NCI-H526 (cell line): ENCODE results near the gene DCAF5.

Experiments
- DNase-seq, 2 experiments: peaks; one replicate each; lab custom pipeline; 2025; lab: John Stamatoyannopoulos, UW

DCAF5 gene

DNA sequence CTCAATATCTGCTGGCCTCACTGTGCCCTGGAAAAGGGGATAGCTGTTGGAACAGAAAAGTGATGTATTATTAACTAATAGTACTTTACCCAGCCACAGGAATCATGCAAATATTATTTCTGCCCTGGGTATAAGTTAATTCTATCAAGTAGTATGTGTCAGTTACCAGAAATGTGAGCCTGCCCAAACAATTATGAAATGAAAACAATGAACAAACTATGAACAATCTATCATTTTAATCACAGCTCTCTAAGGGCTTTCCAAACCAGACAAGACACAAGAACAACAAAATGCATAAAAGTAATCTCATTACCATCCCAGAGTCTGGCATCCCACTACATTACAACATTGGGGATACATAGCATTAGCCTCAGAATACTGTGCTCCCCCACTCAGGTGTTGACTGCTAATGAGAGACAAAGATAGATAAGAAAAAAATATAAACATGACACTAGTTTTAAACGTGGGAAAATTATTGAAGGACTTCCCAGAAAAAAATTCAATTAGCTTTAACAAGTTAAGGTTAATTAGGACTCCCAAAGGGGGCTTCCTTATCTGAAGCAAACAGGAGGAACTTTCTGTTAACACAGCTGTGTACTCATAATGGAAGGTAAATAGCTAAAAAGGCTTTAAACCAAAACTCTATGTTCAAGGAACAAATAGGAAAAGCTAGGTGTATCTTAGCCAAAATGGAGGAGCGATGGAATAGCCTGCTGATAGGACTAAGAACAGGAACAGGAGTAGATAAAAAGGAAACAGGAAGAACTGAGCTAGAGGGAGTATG lies 3.3 kb downstream of the DCAF5 start:
- DNase-seq, result no peak

DNA sequence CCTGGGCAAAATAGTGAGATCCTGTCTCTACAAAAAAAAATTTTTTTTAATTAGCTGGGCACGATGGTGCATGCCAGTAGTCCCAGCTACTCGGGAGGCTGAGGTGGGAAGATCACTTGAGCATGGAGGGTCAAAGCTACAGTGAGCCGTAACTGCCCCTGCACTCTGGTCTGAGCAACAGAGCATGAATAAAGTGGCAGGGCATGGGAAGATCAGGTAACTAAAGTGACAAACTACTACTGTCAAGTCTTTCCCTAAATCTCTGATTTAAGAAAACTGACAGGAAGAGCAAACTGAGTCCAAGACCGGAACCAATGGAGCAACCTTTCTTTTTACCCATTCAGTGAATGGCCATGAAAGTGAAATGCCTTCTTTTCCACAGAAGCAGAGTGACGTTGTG lies 10.8 kb downstream of the DCAF5 start:
- no peak for DNase-seq

DNA sequence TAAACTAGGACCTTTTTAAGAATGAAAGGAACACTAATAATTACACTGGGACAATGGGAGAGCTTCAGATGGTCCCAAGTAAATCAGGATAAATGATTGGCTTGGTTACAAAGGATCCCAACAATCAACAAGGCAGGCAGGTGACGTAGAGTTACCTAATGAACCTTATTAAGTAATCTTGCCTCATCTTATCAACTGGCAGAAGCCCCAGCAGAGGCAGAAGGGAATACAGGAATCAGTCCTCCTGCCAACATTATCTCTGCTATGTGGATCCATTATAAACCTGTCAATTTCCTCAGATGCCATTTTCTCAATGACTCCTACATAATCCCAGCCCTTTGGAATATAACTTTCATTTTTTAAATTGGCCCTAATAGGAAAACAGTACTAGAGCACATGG lies 11.4 kb downstream of the DCAF5 start:
- no peak for DNase-seq

GRCh38 chr14:69139743-69140142 lies 13.2 kb downstream of the DCAF5 start:
- no peak for DNase-seq

GRCh38 chr14:69137843-69138535 lies 14.9 kb downstream of the DCAF5 start:
- no peak for DNase-seq

GRCh38 chr14:69137416-69137815 lies 15.5 kb downstream of the DCAF5 start:
- no peak for DNase-seq

DNA sequence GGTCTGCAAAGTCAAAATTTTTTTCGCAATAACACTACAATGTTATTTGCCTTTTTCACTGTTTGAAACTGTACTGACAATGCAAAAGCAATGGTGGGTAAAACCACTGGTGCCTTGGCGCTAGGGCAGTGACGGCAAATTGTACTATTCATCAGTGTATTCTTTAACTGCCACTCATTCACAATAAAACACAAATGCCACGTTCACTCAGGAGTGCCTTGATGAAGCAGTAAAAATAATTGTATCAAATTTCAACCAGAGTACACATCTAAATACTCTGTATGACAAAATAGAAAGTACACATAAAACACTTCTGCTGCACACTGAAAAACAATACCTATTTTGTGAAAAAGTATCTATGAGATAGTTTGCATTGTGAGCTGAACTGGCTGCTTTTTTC lies 17.8 kb downstream of the DCAF5 start:
- DNase-seq, result peak in 1 of 2 experiments; percentile 17

DNA sequence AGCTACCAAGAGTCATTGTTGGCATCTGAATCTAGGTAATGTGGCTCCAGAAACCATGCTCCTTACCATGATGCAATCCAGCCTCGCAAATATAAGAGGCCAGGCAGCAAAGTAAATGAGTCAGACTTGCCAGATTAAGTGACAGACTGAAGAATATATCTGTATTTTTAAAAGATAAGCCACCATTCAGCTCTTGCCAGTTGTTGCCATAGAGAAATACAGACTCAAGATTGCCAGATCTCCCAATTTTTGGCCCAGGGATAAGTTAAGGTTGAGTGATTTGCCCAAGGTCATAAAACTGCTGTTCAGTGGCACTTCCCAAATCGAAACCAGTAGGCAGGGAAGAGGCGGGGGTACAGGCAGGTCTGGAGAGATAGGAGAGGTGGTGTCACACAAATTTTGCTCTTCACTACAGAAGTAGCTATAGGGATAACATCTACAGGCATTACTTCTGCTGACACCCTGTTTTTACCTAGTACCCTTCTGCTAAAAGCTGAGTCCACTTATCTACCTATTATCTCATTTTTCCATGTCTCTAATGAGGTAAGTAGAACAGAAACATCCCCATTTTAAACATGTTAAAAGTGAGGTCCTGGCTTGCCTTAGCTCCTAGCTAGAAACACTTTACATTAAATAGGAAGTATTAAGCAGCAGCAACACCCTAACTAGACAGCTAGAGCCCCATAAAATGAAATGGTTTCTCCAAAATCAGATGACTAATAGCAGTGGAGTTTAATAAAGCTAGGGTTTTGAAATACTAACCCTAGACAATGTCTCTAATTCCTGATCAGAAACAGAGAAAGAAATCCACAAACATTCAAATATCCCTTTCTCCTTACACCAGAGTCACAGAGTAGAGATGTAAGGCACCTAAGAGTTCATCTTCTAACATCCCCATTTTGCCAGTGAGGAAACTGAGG lies 19.5 kb downstream of the DCAF5 start:
- no peak for DNase-seq

DNA sequence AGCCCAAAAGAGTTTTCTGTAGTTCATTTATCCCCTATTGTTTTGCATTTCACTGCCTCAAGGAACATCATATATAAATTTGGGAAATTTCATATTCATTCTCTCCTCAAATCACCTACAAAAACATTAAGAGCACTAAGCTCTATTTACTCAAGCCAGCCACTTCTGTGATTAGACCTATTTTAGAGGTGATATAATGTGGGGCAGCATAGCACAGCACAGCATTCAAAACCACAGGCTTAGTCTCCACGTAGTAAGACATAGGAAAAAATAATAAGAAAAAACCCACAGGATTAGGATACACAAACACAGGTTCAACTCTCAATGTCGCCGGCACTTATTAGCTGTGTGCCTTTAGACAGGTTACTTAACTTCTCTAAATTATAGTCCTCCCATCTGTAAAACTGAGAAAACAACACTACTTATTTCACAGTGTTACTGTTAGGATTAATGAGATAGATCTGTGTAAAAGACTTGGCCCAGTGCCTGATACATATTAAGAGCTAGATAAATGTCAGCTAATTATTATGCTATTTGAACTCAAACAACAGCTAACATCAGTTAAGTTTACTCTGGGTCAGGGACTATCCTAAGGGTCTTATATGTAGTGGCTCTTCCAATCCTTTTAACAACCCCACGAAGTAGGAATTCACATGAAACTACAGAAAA lies 20.3 kb downstream of the DCAF5 start:
- DNase-seq, result no peak

GRCh38 chr14:69131176-69131575 lies 21.7 kb downstream of the DCAF5 start:
- no peak for DNase-seq

GRCh38 chr14:69129264-69129880 lies 23.5 kb downstream of the DCAF5 start:
- DNase-seq, result peak; percentile 53 to 87

GRCh38 chr14:69118305-69118704 lies 34.6 kb downstream of the DCAF5 start:
- DNase-seq, result no peak

DNA sequence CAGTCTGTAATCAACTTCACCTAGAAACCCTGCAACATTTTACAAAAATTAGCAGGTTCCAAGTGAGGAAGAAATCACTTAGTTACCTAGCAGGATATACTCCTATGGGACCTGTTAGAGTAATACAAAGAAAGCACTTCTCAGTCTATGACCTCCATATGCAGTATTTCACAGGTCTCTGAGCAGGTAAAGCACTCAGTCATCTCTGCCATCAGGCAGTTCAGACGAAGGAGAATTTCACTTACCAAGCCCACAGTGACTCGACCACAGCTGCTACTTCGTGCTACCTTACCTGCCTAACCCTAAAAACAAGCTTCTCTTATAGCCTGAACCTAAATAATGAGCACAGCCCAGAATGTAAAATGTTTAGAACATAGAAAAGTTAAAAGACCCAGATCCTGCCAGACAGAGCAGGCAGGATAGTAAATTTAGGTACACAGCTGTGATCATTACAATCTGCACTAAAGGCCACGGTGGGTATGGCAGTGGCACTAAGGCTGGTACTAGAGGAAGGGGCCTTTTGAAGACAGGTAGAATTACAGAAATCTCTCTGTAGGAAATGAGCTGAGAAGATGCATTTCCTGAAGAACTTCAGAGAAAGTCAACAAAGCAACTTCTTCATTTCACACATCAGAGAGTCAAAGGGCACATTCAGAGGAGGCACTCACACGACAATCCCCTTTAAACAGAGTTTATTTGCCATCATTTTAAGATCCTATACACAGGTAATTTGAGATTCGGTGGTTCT lies 35.7 kb downstream of the DCAF5 start:
- no peak for DNase-seq

DNA sequence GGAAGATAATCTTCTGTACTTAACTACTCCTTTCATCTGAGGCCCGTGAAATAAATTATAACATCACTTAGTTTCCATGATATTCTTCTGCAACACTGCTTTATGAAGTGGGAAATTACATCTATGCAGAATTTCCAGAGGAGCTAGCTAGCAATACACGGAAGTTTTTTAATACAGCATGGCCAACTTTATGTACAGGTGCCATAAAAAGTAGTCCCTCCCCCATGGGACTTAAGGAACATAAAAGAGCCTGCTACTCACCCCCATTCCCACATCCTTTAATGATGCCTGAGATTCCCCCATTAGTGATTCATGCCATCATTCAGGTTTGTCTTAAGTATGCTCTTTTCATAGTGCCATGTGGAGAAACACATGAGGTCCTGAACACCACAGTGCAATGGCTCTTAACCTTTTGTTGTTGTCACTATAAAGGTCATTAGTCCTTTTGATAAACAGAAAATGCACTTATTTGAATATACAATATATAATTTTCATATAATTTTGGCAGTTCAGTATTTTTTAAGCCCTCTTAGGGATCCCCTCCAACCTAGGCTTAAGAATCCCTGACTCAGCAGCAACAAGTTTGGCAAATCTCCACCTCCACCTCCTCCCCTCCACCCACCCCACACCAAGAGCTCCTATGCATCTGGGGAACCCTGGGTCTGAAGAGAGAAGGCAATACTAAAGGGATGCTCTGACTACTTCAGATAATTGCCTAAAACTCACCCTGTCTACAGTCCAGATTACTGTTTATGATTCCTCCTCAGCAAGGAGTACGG lies 37.3 kb downstream of the DCAF5 start:
- no peak for DNase-seq

GRCh38 chr14:69114763-69115162 lies 38.2 kb downstream of the DCAF5 start:
- no peak for DNase-seq

GRCh38 chr14:69108358-69108757 lies 44.6 kb downstream of the DCAF5 start:
- no peak for DNase-seq

DNA sequence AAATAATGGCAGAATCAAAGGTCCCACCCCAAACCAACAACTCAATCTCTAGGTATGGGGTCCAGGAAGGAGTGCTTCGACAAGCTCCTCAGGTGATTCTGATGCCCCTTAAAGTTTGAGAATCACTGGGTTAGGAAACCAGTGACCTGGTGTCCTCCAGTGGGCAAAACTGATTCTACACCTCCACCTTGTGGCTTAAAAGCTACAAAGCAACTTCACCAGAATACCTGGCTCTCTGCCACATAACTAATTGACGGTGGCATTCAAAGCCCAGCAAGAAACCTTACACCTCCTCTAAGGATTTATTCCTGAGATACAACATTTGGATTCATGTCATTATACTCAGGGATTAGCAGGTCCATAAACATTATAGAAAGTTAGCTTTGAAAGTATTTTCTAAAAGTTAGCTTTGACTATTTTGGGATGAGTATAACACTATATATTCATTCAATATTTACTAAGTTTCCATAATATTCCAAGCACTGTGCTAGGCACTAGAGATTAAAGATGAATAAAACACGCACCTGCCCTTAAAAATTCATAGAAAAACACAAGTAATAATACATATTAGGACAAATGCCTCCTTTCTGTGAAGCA lies 45.4 kb downstream of the DCAF5 start:
- peak; percentile 34 to 66 for DNase-seq

GRCh38 chr14:69106451-69106850 lies 46.5 kb downstream of the DCAF5 start:
- DNase-seq, result no peak

DNA sequence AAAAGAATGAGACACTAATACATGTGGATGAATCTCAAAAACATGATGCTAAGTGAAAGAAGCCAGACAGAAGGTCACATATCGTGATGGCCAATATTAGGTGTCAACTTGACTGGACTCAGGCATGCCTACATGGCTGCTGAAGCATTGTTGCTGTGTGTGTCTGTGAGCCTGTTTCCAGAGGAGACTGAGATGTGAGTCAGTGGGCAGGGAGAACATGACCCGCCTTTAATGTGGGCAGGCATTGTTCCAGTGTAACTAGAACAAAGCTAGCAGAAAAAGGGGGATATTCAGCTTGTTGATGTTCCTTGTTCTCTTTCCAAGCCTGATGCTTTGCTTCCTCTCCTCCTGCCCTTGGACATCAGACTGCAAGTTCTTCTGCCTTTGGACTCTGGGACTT lies 47.6 kb downstream of the DCAF5 start:
- DNase-seq, result no peak
